ENCODE measurements around the gene ZNF331. TPM values are rescaled to one million over a fixed set of nuclear protein-coding genes. Genes with fewer than 3 reads are reported as not detected.

The ZNF331 gene
- total RNA-seq, 1 experiment from 2014 or later = 9.4 TPM

DNA sequence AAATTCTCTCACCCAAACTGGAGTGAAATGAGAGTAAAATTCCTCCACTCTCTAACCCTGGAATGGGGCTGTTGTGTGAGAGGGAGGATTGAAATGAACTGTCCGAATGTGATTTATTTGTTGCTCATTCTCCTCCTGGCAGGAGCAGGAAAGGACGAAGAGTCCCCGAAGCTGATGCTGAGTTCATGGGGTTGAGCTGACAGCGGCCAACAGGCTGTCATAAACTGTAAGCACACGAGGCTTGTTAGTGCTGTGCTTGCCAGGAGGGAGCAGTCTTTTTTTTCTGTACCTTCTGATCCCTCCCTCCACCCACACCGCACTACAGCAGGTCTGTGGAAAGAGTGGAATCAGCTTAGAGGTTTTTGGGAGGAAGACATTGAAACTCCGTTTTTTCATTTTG, 33.1 kb upstream of the ZNF331 start:
- no TSS peak for BruUV-seq (replicated peaks)
- H3K4me3 Mint-ChIP-seq (ENCODE audit: low read depth, unreplicated experiment) = no peak overlapping the region
- no peak overlapping the region for H3K27ac Mint-ChIP-seq (ENCODE audit: unreplicated experiment)
- H3K4me1 Mint-ChIP-seq (ENCODE audit: low read depth, unreplicated experiment) = no peaks in the 10 kb centered on the region
- H3K9me3 Mint-ChIP-seq (ENCODE audit: low read depth, unreplicated experiment) = peaks cover 14% of the 10 kb centered on the region
- CTCF ChIA-PET = no interaction called here
- no peak for DNase-seq
- intact Hi-C loops (cut with micrococcal nuclease; ENCODE audit: unreplicated experiment) = no loop called here
- TF ChIP-seq, protein P1, sequence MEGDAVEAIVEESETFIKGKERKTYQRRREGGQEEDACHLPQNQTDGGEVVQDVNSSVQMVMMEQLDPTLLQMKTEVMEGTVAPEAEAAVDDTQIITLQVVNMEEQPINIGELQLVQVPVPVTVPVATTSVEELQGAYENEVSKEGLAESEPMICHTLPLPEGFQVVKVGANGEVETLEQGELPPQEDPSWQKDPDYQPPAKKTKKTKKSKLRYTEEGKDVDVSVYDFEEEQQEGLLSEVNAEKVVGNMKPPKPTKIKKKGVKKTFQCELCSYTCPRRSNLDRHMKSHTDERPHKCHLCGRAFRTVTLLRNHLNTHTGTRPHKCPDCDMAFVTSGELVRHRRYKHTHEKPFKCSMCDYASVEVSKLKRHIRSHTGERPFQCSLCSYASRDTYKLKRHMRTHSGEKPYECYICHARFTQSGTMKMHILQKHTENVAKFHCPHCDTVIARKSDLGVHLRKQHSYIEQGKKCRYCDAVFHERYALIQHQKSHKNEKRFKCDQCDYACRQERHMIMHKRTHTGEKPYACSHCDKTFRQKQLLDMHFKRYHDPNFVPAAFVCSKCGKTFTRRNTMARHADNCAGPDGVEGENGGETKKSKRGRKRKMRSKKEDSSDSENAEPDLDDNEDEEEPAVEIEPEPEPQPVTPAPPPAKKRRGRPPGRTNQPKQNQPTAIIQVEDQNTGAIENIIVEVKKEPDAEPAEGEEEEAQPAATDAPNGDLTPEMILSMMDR (IDR thresholded peaks at IDR 0.05; ENCODE audit: unreplicated experiment) = no peak
- H3K36me3 Mint-ChIP-seq (ENCODE audit: insufficient read depth, unreplicated experiment) = no peaks in the 10 kb centered on the region
- no peaks in the 10 kb centered on the region for H3K27me3 Mint-ChIP-seq (ENCODE audit: unreplicated experiment)

DNA sequence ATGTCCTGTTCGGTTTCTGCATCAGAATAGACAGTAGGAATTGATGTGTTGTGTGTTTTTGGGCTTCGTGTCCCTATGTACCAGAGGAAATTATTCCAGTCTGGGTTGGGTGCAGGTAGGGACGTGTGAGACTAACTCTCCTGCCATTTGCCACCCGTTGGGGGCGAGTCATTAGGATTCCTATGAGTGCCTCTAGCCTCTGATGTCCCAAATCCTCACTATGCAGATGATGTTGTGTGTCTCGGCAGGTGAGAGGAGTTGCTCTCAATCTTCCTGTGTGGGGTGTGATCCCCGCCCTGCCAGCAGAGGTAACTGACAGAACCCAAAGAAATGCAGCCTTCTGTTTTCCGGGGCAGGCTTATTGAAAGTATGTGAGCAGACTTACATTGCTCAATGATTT, 31.2 kb upstream of the ZNF331 start:
- no peak for DNase-seq
- Mint-ChIP-seq H3K27ac (ENCODE audit: unreplicated experiment) (no peak overlapping the region), H3K4me3 (ENCODE audit: low read depth, unreplicated experiment) (no peak overlapping the region), H3K27me3 (ENCODE audit: unreplicated experiment) (no peaks in the 10 kb centered on the region), H3K36me3 (ENCODE audit: insufficient read depth, unreplicated experiment) (no peaks in the 10 kb centered on the region), H3K4me1 (ENCODE audit: low read depth, unreplicated experiment) (no peaks in the 10 kb centered on the region), H3K9me3 (ENCODE audit: low read depth, unreplicated experiment) (peaks cover 14% of the 10 kb centered on the region)
- no TSS peak for BruUV-seq (replicated peaks)
- intact Hi-C loops (cut with micrococcal nuclease; ENCODE audit: unreplicated experiment) = no loop called here
- CTCF ChIA-PET = no interaction called here
- TF ChIP-seq, protein P1 (IDR thresholded peaks at IDR 0.05; ENCODE audit: unreplicated experiment) = no peak

DNA sequence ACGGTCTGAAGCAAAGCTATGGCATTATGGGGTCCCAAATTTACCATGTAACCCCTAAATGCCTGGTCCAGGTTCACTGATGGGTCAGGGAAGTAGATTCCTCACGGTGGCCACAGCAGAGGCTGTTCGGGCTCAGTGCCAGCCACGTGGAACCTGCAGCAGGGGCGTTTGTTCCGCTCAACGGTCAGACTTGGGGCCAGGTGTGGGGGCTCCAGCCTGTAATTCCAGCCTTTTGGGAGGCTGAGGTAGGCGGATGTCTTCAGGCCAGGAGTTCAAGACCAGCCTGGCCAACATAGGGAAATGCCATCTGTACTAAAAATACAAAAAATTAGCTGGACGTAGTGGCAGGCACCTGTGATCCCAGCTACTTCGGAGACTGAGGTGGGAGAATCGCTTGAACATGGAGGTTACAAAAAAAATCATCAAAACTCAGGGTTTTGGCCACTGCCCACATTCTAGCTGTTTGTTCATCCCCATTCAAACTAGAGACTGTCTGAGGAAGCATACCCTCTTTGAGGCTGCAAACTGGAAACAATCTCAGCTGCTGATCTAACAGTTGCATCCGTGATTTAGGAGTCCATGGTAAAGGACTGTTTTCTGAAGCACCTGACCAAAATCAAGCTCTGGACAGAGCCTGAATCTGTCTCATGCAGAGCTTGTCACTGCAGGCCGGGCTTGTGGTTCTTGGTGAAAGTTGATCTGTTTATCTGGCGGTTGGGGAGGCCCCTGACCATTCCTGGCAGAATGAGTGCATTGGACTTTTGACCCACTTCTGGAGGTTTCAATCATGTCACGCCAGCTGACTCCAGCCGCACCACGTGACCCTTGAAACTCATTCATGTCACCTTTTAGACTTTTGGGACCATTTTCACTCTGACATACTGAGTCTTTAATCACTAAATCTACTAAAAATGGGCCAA, 30.2 kb upstream of the ZNF331 start:
- Mint-ChIP-seq H3K27me3 (ENCODE audit: unreplicated experiment) (no peaks in the 10 kb centered on the region), H3K4me3 (ENCODE audit: low read depth, unreplicated experiment) (no peak overlapping the region), H3K36me3 (ENCODE audit: insufficient read depth, unreplicated experiment) (no peaks in the 10 kb centered on the region), H3K9me3 (ENCODE audit: low read depth, unreplicated experiment) (peaks cover 12% of the 10 kb centered on the region), H3K27ac (ENCODE audit: unreplicated experiment) (no peak overlapping the region), H3K4me1 (ENCODE audit: low read depth, unreplicated experiment) (no peaks in the 10 kb centered on the region)
- intact Hi-C loops (cut with micrococcal nuclease; ENCODE audit: unreplicated experiment) = no loop called here
- BruUV-seq (replicated peaks) = no TSS peak
- CTCF ChIA-PET = no interaction called here
- DNase-seq = no peak
- TF ChIP-seq, protein P1 (IDR thresholded peaks at IDR 0.05; ENCODE audit: unreplicated experiment) = no peak

DNA sequence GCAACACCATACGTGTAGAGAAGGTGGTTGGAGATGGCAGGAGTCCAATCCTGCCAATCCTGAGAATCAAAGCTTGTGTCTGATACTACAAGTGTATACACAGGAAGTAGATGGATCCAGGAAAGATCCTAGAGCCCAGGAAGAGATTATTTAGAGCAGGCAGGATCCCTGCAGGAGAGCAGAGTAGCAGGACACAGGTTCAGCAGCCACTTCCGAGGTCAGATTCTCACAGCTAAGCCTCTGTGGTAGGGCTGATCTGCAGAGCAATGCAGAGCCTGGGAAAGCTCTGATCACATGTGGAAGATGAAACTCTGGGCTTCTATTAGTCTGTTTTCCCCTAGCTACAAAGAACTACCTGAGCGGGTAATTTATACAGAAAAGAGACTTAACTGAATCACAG, 28.5 kb upstream of the ZNF331 start:
- Mint-ChIP-seq H3K4me1 (ENCODE audit: low read depth, unreplicated experiment) (no peaks in the 10 kb centered on the region), H3K9me3 (ENCODE audit: low read depth, unreplicated experiment) (peaks cover 12% of the 10 kb centered on the region), H3K4me3 (ENCODE audit: low read depth, unreplicated experiment) (no peak overlapping the region), H3K36me3 (ENCODE audit: insufficient read depth, unreplicated experiment) (no peaks in the 10 kb centered on the region), H3K27me3 (ENCODE audit: unreplicated experiment) (no peaks in the 10 kb centered on the region), H3K27ac (ENCODE audit: unreplicated experiment) (no peak overlapping the region)
- CTCF ChIA-PET = no interaction called here
- intact Hi-C loops (cut with micrococcal nuclease; ENCODE audit: unreplicated experiment) = no loop called here
- TF ChIP-seq, protein P1 (IDR thresholded peaks at IDR 0.05; ENCODE audit: unreplicated experiment) = no peak
- BruUV-seq (replicated peaks) = no TSS peak
- no peak for DNase-seq

Measured in Calu3 (cell line).